ENCODE measurements around the gene BEST4.

GRCh38 chr1:44739307-44740178 is 48.4 kb downstream of the BEST4 start, which contains the start of gene KIF2C:
- TF ChIP-seq REST (IDR thresholded peaks at IDR 0.05; ENCODE audit: borderline replicate concordance), result no peak
- TF ChIP-seq MXI1 (conservative IDR thresholded peaks at IDR 0.05; ENCODE audit: poor library complexity, severe bottlenecking), result peak; percentile 98

Measured in neural cell (in vitro differentiated cells).